Measurements from ENCODE around the gene IQCH.

- TF ChIP-seq CTCF (conservative IDR thresholded peaks at IDR 0.05; ENCODE audit: low read depth in 2 of 2) (no peak), POLR2AphosphoS5 (IDR thresholded peaks at IDR 0.05; ENCODE audit: low read depth) (no peak), CREB1 (CRISPR knock-in tag; IDR thresholded peaks at IDR 0.05; ENCODE audit: low read depth) (no peak), ZNF331 (CRISPR knock-in tag; IDR thresholded peaks at IDR 0.05; ENCODE audit: low read depth) (no peak), EZH2 (IDR thresholded peaks at IDR 0.05; ENCODE audit: low read depth, unreplicated experiment) (no peak), JUNB (IDR thresholded peaks at IDR 0.05; ENCODE audit: unreplicated experiment) (no peak), EZH2phosphoT487 (IDR thresholded peaks at IDR 0.05; ENCODE audit: unreplicated experiment) (no peak), REST (IDR thresholded peaks at IDR 0.05; ENCODE audit: unreplicated experiment) (no peak), NANOG (IDR thresholded peaks at IDR 0.05; ENCODE audit: borderline replicate concordance) (no peak), STAT1 (IDR thresholded peaks at IDR 0.05; ENCODE audit: unreplicated experiment) (no peak), ETS1 (IDR thresholded peaks at IDR 0.05) (no peak)
Observed at GRCh38 chr15:67551207-67551743, 296.7 kb downstream of the IQCH start.
